ENCODE data around the gene MAST4. TPM values are rescaled to one million over a fixed set of nuclear protein-coding genes. Genes with fewer than 3 reads are reported as not detected.

Gene MAST4
- polyA plus RNA-seq, 1 donor (not counting 4 experiments of a cell fraction or from before 2014, with no cell fraction given) = 19.8 TPM

- Histone ChIP-seq H3K4me3 (ENCODE audit: control insufficient read depth in 2 of 3, extremely low read depth in 1 of 3, insufficient read depth in 2 of 3, low read depth in 1 of 3, low read length in 3 of 3) (no peak overlapping the region), H3K9ac (ENCODE audit: control insufficient read depth, extremely low read depth, insufficient read depth, low read length) (no peak overlapping the region), H3K9me1 (ENCODE audit: control insufficient read depth, extremely low read depth, insufficient read depth, low read length) (no peaks in the 10 kb centered on the region), H3K27ac (ENCODE audit: control insufficient read depth, insufficient read depth, low read length) (no peak overlapping the region), H3K9me3 (ENCODE audit: control insufficient read depth, low read depth, low read length) (no peaks in the 10 kb centered on the region), H2AFZ (ENCODE audit: control insufficient read depth, low read length) (no peak overlapping the region), H3K27me3 (ENCODE audit: control insufficient read depth, extremely low read depth, insufficient read depth, low read length) (no peaks in the 10 kb centered on the region), H3K4me1 (ENCODE audit: control insufficient read depth, extremely low read depth, insufficient read depth, low read length) (peaks cover under 1% of the 10 kb centered on the region), H3K36me3 (ENCODE audit: control insufficient read depth in 2 of 2, extremely low read depth in 1 of 2, insufficient read depth in 2 of 2, low read length in 2 of 2) (no peaks in the 10 kb centered on the region), H3K4me2 (ENCODE audit: control insufficient read depth, extremely low read depth, insufficient read depth, low read depth, low read length) (no peak overlapping the region), H3K79me2 (ENCODE audit: control insufficient read depth, insufficient read depth, low read length) (no peaks in the 10 kb centered on the region), H4K20me1 (ENCODE audit: control insufficient read depth, extremely low read depth, insufficient read depth, low read length) (no peaks in the 10 kb centered on the region)
- no peak for TF ChIP-seq CTCF (optimal IDR thresholded peaks at IDR 0.05 in 1 of 3, IDR thresholded peaks at IDR 0.05 in 1 of 3, conservative IDR thresholded peaks at IDR 0.05 in 1 of 3; ENCODE audit: extremely low read depth in 1 of 3, insufficient read depth in 2 of 3, low read length in 3 of 3)
- no peak for DNase-seq (ENCODE audit: low read depth, low spot score)
- no peak for FAIRE-seq
- dilution Hi-C loops (cut with MboI; ENCODE audit: extremely low pct_ligation_motif_present, low sequenced_read_pairs) = no loop called here
Measured at GRCh38 chr5:66972004-66972403, 375.8 kb downstream of the MAST4 start.

DNA sequence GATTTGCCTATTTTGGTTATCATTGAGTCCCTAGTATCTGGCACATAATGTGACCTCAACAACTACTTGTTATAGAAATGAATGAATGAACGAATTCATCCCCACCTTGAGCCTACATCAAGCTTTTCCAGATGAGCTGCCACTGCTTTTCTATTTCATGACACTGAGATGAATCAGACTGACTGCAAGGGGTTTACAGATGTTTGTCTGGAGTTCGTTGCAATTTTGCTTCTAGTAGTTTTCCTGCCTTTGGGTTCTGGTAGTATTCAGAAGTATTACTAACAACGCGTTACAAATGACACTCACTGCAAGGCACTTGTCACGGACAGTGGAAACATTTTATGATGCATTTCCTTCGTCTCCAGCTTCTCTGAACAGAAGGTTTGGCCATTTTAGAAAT lies 378.1 kb downstream of the MAST4 start:
- H3K9me3 ChIP-seq (ENCODE audit: control insufficient read depth, low read depth, low read length) = no peaks in the 10 kb centered on the region
- no peak overlapping the region for H2AFZ ChIP-seq (ENCODE audit: control insufficient read depth, low read length)

More for the DNA sequence above, 378.1 kb downstream of the MAST4 start:
- no peaks in the 10 kb centered on the region for H4K20me1 ChIP-seq (ENCODE audit: control insufficient read depth, extremely low read depth, insufficient read depth, low read length)
- H3K27ac ChIP-seq (ENCODE audit: control insufficient read depth, insufficient read depth, low read length) = no peak overlapping the region
- H3K4me2 ChIP-seq (ENCODE audit: control insufficient read depth, extremely low read depth, insufficient read depth, low read depth, low read length) = no peak overlapping the region
- TF ChIP-seq CTCF (optimal IDR thresholded peaks at IDR 0.05 in 1 of 3, IDR thresholded peaks at IDR 0.05 in 1 of 3, conservative IDR thresholded peaks at IDR 0.05 in 1 of 3; ENCODE audit: extremely low read depth in 1 of 3, insufficient read depth in 2 of 3, low read length in 3 of 3) (no peak), EZH2 (IDR thresholded peaks at IDR 0.05; ENCODE audit: low read length) (no peak)
- no peak overlapping the region for H3K4me3 ChIP-seq (ENCODE audit: control insufficient read depth in 2 of 3, extremely low read depth in 1 of 3, insufficient read depth in 2 of 3, low read depth in 1 of 3, low read length in 3 of 3)
- H3K79me2 ChIP-seq (ENCODE audit: control insufficient read depth, insufficient read depth, low read length) = no peaks in the 10 kb centered on the region
- no peaks in the 10 kb centered on the region for H3K36me3 ChIP-seq (ENCODE audit: control insufficient read depth in 2 of 2, extremely low read depth in 1 of 2, insufficient read depth in 2 of 2, low read length in 2 of 2)
- H3K4me1 ChIP-seq (ENCODE audit: control insufficient read depth, extremely low read depth, insufficient read depth, low read length) = no peaks in the 10 kb centered on the region
- no peak for FAIRE-seq
- DNase-seq (ENCODE audit: low read depth, low spot score) = no peak
- H3K9me1 ChIP-seq (ENCODE audit: control insufficient read depth, extremely low read depth, insufficient read depth, low read length) = no peaks in the 10 kb centered on the region
- no peak overlapping the region for H3K9ac ChIP-seq (ENCODE audit: control insufficient read depth, extremely low read depth, insufficient read depth, low read length)
- no peaks in the 10 kb centered on the region for H3K27me3 ChIP-seq (ENCODE audit: control insufficient read depth, extremely low read depth, insufficient read depth, low read length)
- dilution Hi-C loops (cut with MboI; ENCODE audit: extremely low pct_ligation_motif_present, low sequenced_read_pairs) = no loop called here

Measured in keratinocyte (primary cell).